IMR-90 (cell line): Measurements from ENCODE around the gene C12orf60. TPM values are rescaled to one million over a fixed set of nuclear protein-coding genes. Genes with fewer than 3 reads are reported as not detected.

Experiments
- ATAC-seq: fragments of 200-7000 bp; cut with Tn5 transposase; 2 replicates; pipeline ENCODE4 v1.9.1; 2020; ENCODE audit warnings: low read depth, mild to moderate bottlenecking, moderate library complexity
- Bru-seq: library from RNA; stranded (reverse); fragments of 400-500 nt; gene quantifications from one replicate; lab custom pipeline; 2021; lab: Mats Ljungman, UMichigan
- BruChase-seq, 2 experiments: library from RNA; stranded (reverse); fragments of 400-500 nt; gene quantifications; one replicate each; lab custom pipeline; 2021; lab: Mats Ljungman, UMichigan
- BruUV-seq: library from RNA; stranded (reverse); fragments of 400-500 nt; replicated peaks from 2 replicates; lab custom pipeline; 2021; lab: Mats Ljungman, UMichigan
- CTCF ChIA-PET: fragments of 300-600 bp; formaldehyde crosslinking; extraction: SDS; loops from one replicate; lab custom pipeline; 2021; ENCODE audit warnings: antibody characterized with exemption; lab: Yijun Ruan, JAX
- POLR2A ChIA-PET: fragments of 300-600 bp; sonication (Branson Sonifier 250); formaldehyde crosslinking; loops from one replicate; lab custom pipeline; 2022; ENCODE audit warnings: antibody characterized with exemption; ENCODE audit not compliant: unreplicated experiment; lab: Charles Lee
- DNase-seq: peaks from one replicate; pipeline ENCODE4 v3.0.0; 2013
- H2AFZ ChIP-seq: replicated peaks from 2 replicates; pipeline ENCODE3; 2013; ENCODE audit warnings: low read length, mild to moderate bottlenecking; ENCODE audit not compliant: poor library complexity
- H2AK5ac ChIP-seq: 2 replicates; pipeline ENCODE4 v1.6.1; 2013; ENCODE audit warnings: low read depth, low read length, inconsistent platforms
- H2AK9ac ChIP-seq: replicated peaks from 2 replicates; pipeline ENCODE3; 2013; ENCODE audit warnings: mild to moderate bottlenecking, low read depth, low read length, moderate library complexity; ENCODE audit not compliant: poor library complexity
- H2BK120ac ChIP-seq: 2 replicates; pipeline ENCODE4 v1.6.1; 2013; ENCODE audit warnings: low read depth, low read length, inconsistent platforms
- H2BK15ac ChIP-seq: 3 replicates; pipeline ENCODE4 v1.6.1; 2013; ENCODE audit warnings: low read depth, low read length, inconsistent platforms
- H2BK20ac ChIP-seq: 2 replicates; pipeline ENCODE4 v1.6.1; 2013; ENCODE audit warnings: low read depth, mild to moderate bottlenecking, inconsistent platforms, low read length, moderate library complexity
- H2BK5ac ChIP-seq: 2 replicates; pipeline ENCODE4 v1.6.1; 2013; ENCODE audit warnings: mild to moderate bottlenecking, low read depth, low read length, inconsistent platforms; ENCODE audit not compliant: poor library complexity, severe bottlenecking
- H3K14ac ChIP-seq: replicated peaks from 2 replicates; pipeline ENCODE4 v1.6.1; 2013; ENCODE audit warnings: low read depth, low read length, inconsistent platforms
- H3K18ac ChIP-seq: 2 replicates; pipeline ENCODE4 v1.6.1; 2013; ENCODE audit warnings: low read depth, low read length, control low read depth
- H3K23ac ChIP-seq: 2 replicates; pipeline ENCODE4 v1.6.1; 2013; ENCODE audit warnings: low read depth, low read length, inconsistent platforms
- H3K27ac ChIP-seq: 2 replicates; pipeline ENCODE4 v1.5.1; 2013; ENCODE audit warnings: mild to moderate bottlenecking, control low read depth, low read length; ENCODE audit not compliant: insufficient read depth
- H3K27me3 ChIP-seq: 2 replicates; pipeline ENCODE4 v1.6.1; 2013; ENCODE audit warnings: low read length; ENCODE audit not compliant: control insufficient read depth, insufficient read depth
- H3K36me3 ChIP-seq: 2 replicates; pipeline ENCODE4 v1.6.1; 2013; ENCODE audit warnings: low read length, mixed read lengths; ENCODE audit not compliant: control insufficient read depth, insufficient read depth
- H3K4ac ChIP-seq: 2 replicates; pipeline ENCODE4 v1.6.1; 2013; ENCODE audit warnings: low read depth, low read length, inconsistent platforms
- H3K4me1 ChIP-seq: 2 replicates; pipeline ENCODE4 v1.6.1; 2013; ENCODE audit warnings: low read length, mixed read lengths; ENCODE audit not compliant: control insufficient read depth, insufficient read depth
- H3K4me2 ChIP-seq: 2 replicates; pipeline ENCODE4 v1.6.1; 2013; ENCODE audit warnings: low read depth, mild to moderate bottlenecking, control low read depth, low read length, moderate library complexity
- H3K4me3 ChIP-seq: 2 replicates; pipeline ENCODE4 v1.5.1; 2013; ENCODE audit warnings: low read depth, mild to moderate bottlenecking, control low read depth, low read length, moderate library complexity; ENCODE audit not compliant: insufficient read depth
- H3K56ac ChIP-seq: 2 replicates; pipeline ENCODE4 v1.6.1; 2013; ENCODE audit warnings: low read length, inconsistent platforms; ENCODE audit not compliant: insufficient read depth; ENCODE audit errors: extremely low read depth
- H3K79me1 ChIP-seq, 2 experiments: 2 replicates each; pipeline ENCODE4 v1.6.1; 2013; ENCODE audit warnings: low read length in 2 of 2, inconsistent platforms in 1 of 2, low read depth in 1 of 2
- H3K9ac ChIP-seq: 2 replicates; pipeline ENCODE4 v1.6.1; 2013; ENCODE audit warnings: low read depth, low read length, control low read depth
- H3K9me1 ChIP-seq: 2 replicates; pipeline ENCODE4 v1.6.1; 2013; ENCODE audit warnings: low read length, inconsistent platforms; ENCODE audit not compliant: insufficient read depth
- H3K9me3 ChIP-seq: 2 replicates; pipeline ENCODE4 v1.6.1; 2013; ENCODE audit warnings: low read length; ENCODE audit not compliant: control insufficient read depth, insufficient read depth
- H4K20me1 ChIP-seq: 2 replicates; pipeline ENCODE4 v1.6.1; 2013; ENCODE audit warnings: low read length, inconsistent platforms; ENCODE audit not compliant: insufficient read depth
- H4K5ac ChIP-seq: 2 replicates; pipeline ENCODE4 v1.6.1; 2013; ENCODE audit warnings: mild to moderate bottlenecking, low read depth, low read length, control low read depth
- H4K8ac ChIP-seq, 2 experiments: 2 replicates each; pipeline ENCODE4 v1.6.1; 2013; ENCODE audit warnings: low read depth in 2 of 2, low read length in 2 of 2, control low read depth in 1 of 2, inconsistent platforms in 1 of 2
- H4K91ac ChIP-seq: 2 replicates; pipeline ENCODE4 v1.6.1; 2013; ENCODE audit warnings: low read depth, low read length, inconsistent platforms; ENCODE audit not compliant: insufficient read depth
- CEBPB ChIP-seq: IDR thresholded peaks from 2 replicates; pipeline ENCODE4 v1.6.1; 2012; ENCODE audit warnings: low read depth, low read length, improper control_type of control experiment
- CHD1 ChIP-seq: IDR thresholded peaks from 2 replicates; pipeline ENCODE4 v1.6.1; 2012; ENCODE audit warnings: low read depth, low read length, improper control_type of control experiment
- FOS ChIP-seq: fragments of 150-350 bp; IDR thresholded peaks from 2 replicates; pipeline ENCODE4 v1.6.1; 2016; ENCODE audit warnings: low read depth, low read length
- MAZ ChIP-seq: IDR thresholded peaks from 2 replicates; pipeline ENCODE4 v1.6.1; 2012; ENCODE audit warnings: low read depth, mild to moderate bottlenecking, low read length, improper control_type of control experiment, moderate library complexity, borderline replicate concordance
- MXI1 ChIP-seq: IDR thresholded peaks from 2 replicates; pipeline ENCODE4 v1.6.1; 2012; ENCODE audit warnings: low read depth, mild to moderate bottlenecking, low read length, moderate library complexity, borderline replicate concordance
- NFE2L2 ChIP-seq: fragments of 150-350 bp; IDR thresholded peaks from 2 replicates; pipeline ENCODE4 v1.6.1; 2016; ENCODE audit warnings: low read depth, mild to moderate bottlenecking, low read length
- POLR2A ChIP-seq: IDR thresholded peaks from 2 replicates; pipeline ENCODE4 v1.6.1; 2012; ENCODE audit warnings: mild to moderate bottlenecking, low read depth, low read length
- SMC3 ChIP-seq: fragments of 150-350 bp; IDR thresholded peaks from 2 replicates; pipeline ENCODE4 v1.6.1; 2016; ENCODE audit warnings: low read depth, mild to moderate bottlenecking, antibody characterized with exemption, low read length, moderate library complexity
- WGBS, 2 experiments: methylation state at CpG; one replicate each; pipeline versions ENCODE4 v1.1.5 to v1.1.7; 2013; ENCODE audit warnings: missing lambda C conversion rate in 2 of 2; ENCODE audit not compliant: insufficient read length in 1 of 2; ENCODE audit errors: extremely low coverage in 2 of 2; 5-methylcytosine and 5-hydroxymethylcytosine counted together
- dilution Hi-C: fragments of 300-500 bp; cut with HindIII; formaldehyde crosslinking; loops from one replicate; pipeline ENCODE4 v1.14.3; 2018; ENCODE audit warnings: low sequenced_read_pairs; ENCODE audit not compliant: unreplicated experiment
- in situ Hi-C: fragments of 300-500 bp; cut with MboI; formaldehyde crosslinking; loops from 3 replicates; pipeline ENCODE4 v1.14.3; 2019; ENCODE audit warnings: low sequenced_read_pairs, inconsistent platforms, mixed read lengths
- intact Hi-C: fragments of 100-400 bp; cut with micrococcal nuclease; formaldehyde crosslinking; loops from 2 replicates; pipeline ENCODE4 v1.10.0; 2022
- long read RNA-seq: library from polyadenylated mRNA; unstranded; transcript quantifications from one replicate; pipeline ENCODE4 v2.0.0, GENCODE V29; 2021; ENCODE audit not compliant: unreplicated experiment
- polyA plus RNA-seq, 3 experiments: library from polyadenylated mRNA; depleted of rRNA; stranded (reverse); fragments of >200 nt; gene quantifications; 2 replicates each; pipeline ENCODE4 v1.2.3, GENCODE V29; 2012; ENCODE audit warnings: low replicate concordance in 1 of 3
- total RNA-seq: library from RNA; depleted of rRNA; stranded (reverse); fragments of >200 nt; gene quantifications from 2 replicates; pipeline ENCODE4 v1.2.3, GENCODE V29; 2012; rRNA removed
- TF ChIP-seq, protein P1 (sequence below): fragments of 150-350 bp; IDR thresholded peaks from 2 replicates; pipeline ENCODE4 v1.6.1; 2017; ENCODE audit warnings: mild to moderate bottlenecking, antibody characterized with exemption, low read length, low read depth

C12orf60 gene, protein sequence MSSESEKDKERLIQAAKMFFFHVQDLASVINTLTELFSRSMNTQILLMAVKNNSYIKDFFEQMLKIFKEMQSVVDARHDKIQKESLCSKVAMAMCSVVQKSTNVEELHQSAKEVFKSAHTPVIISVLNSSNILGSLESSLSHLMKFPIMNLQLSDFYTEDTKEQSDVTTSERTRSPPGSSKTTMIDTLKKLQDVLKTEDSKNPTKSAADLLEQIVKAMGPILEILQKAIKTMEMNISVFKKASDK
- total RNA-seq (1.1 TPM in 2 replicates), polyA plus RNA-seq (2012; rRNA removed) (0.57 and 1.1 TPM in 2 replicates), Bru-seq, nascent RNA (percentile 34 among the genes with signal in this experiment), BruChase-seq, experiment 1, labeled RNA remaining after a 6-hour chase (percentile 30 among the genes with signal in this experiment), BruChase-seq, experiment 2, labeled RNA remaining after a 2-hour chase (percentile 42 among the genes with signal in this experiment)
- polyA plus RNA-seq (2012; cell fraction: cytosol; rRNA removed): 0.29 and 0.74 TPM in 2 replicates
- polyA plus RNA-seq (2012; cell fraction: nucleus; rRNA removed; ENCODE audit: low replicate concordance): 0.62 and 1.1 TPM in 2 replicates
- long read RNA-seq, partial matches to known transcripts: 0 of 2 reads
- long read RNA-seq, other reads (novel, unspliced or antisense): 1 of 2 reads

DNA sequence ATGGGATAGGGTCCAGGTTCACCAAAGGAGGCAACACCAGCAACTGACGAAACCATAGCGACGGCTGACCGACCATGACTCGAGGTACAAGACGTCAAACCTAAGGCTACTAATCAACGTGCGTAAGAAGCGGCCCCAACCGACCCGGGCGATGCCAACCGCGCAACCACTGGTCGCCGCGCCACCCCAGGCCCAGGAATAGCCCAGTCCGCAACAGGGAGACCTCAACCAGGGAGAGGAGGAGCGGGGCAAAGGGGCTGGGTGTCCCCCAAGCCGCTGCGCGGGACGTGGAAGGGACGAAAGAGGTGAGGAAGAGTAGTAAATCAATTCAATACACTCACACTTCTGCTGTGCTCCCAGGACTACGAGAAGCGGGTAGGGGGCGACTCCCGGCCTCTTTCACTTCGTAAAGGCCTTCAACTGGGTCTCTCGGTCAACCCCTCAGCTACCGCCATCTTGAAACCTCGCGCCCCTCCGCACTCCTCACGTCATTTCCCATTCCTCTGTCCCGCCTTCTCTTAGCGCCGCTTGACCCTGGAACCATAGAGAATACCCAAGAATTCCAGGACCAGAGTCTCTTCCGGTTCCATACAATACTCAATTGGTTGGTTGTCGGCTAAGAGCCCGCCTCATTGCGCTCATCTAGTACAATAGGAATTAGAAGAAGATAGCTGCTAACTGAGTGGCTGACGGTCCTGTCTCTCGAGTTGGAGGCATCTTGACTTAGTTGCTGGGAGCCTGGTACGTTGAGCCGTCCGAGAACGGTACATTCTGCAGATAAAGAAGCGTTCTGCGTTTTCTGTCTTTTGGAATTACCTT, at the start of gene C12orf60, which contains the start of gene WBP11:
Gene C12orf60, plus strand, starts transcription at position 660 of the 819 bp plus-strand sequence. CDS start 19,266 bp downstream, outside the sequence.
Gene WBP11, minus strand, starts transcription at position 468 of the 819 bp plus-strand sequence. CDS start 2,095 bp downstream, outside the sequence.
- no peaks in the 10 kb centered on the region for H3K9me1 ChIP-seq
- no peak for TF ChIP-seq SMC3
- TF ChIP-seq POLR2A: peak; percentile 89
- TF ChIP-seq NFE2L2: peak; percentile 60; the same call in 1 of the 2 replicates
- TF ChIP-seq CHD1: peak; percentile 97
- peak; percentile 57 for TF ChIP-seq CEBPB
- peak; percentile 14; the same call in 1 of the 2 replicates for TF ChIP-seq MAZ
- TF ChIP-seq, protein P1, sequence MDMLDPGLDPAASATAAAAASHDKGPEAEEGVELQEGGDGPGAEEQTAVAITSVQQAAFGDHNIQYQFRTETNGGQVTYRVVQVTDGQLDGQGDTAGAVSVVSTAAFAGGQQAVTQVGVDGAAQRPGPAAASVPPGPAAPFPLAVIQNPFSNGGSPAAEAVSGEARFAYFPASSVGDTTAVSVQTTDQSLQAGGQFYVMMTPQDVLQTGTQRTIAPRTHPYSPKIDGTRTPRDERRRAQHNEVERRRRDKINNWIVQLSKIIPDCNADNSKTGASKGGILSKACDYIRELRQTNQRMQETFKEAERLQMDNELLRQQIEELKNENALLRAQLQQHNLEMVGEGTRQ: no peak
- TF ChIP-seq FOS: no peak
- peak; percentile 57; the same call in 1 of the 2 replicates for TF ChIP-seq MXI1
- H3K27ac ChIP-seq: peak within 1 kb of the TSS; percentile 82
- POLR2A ChIA-PET: interaction anchor here (0.6 kb wide), 1 partner anchor 43 kb away, joined by 4 read pairs; no protein-coding TSS in a partner anchor
- H2AFZ ChIP-seq: peak within 1 kb of the TSS; percentile 89
- dilution Hi-C loops: no loop called here
- peak within 1 kb of the TSS; percentile 90 for H3K14ac ChIP-seq
- peak within 1 kb of the TSS; percentile 22; the same call in 1 of the 2 replicates for H2BK20ac ChIP-seq
- 1% methylated on average over 14 of the region's 50 CpGs; no CpG with 5 or more reads in 1 of the 2 experiments for WGBS, 2 experiments
- H3K36me3 ChIP-seq: peaks cover 5% of the 10 kb centered on the region
- intact Hi-C loops: loop anchor here (1.0 to 2.0 kb wide), 2 partner anchors 29 to 34 kb away; a partner anchor contains a TSS
- H2AK5ac ChIP-seq: 0 out of 2 replicates have a peak within 1 kb of the TSS, but pooled peaks have one; percentile 13
- peak; percentile 99 for ATAC-seq
- H3K27me3 ChIP-seq: no peaks in the 10 kb centered on the region
- CTCF ChIA-PET: interaction anchor here (1.1 kb wide), 1 partner anchor 41 kb away, joined by 3 read pairs; no protein-coding TSS in a partner anchor
- peak within 1 kb of the TSS; percentile 97 for H3K56ac ChIP-seq
- peak within 1 kb of the TSS; percentile 92 for H3K4me3 ChIP-seq
- H2BK120ac ChIP-seq: peak within 1 kb of the TSS; percentile 44
- H2BK15ac ChIP-seq: no peak within 1 kb of the TSS
- H3K79me1 ChIP-seq: peaks cover 4 to 10% of the 10 kb centered on the region in 2 experiments; a peak in 3 of 4 replicates
- H4K8ac ChIP-seq: peak within 1 kb of the TSS; percentile 69 to 95
- peak within 1 kb of the TSS; percentile 87 for H3K9ac ChIP-seq
- peak within 1 kb of the TSS; percentile 56 for H3K4ac ChIP-seq
- peak within 1 kb of the TSS; percentile 31 for H2AK9ac ChIP-seq
- H4K5ac ChIP-seq: peak within 1 kb of the TSS; percentile 42
- H3K9me3 ChIP-seq: no peaks in the 10 kb centered on the region
- DNase-seq: peak; percentile 99
- H3K4me1 ChIP-seq: no peaks in the 10 kb centered on the region
- in situ Hi-C loops: no loop called here
- H2BK5ac ChIP-seq: peak within 1 kb of the TSS; percentile 78
- peak within 1 kb of the TSS; percentile 89 for H3K23ac ChIP-seq
- peak within 1 kb of the TSS; percentile 95 for H3K4me2 ChIP-seq
- TSS peak; percentile 71 for BruUV-seq
- H3K18ac ChIP-seq: peak within 1 kb of the TSS; percentile 44
- peak within 1 kb of the TSS; percentile 56 for H4K91ac ChIP-seq
- no peaks in the 10 kb centered on the region for H4K20me1 ChIP-seq
